Kidney (tissue), 14 donors: Measurements from ENCODE around the gene MAPRE2. TPM values are rescaled to one million over a fixed set of nuclear protein-coding genes. Genes with fewer than 3 reads are reported as not detected.

Source experiments
- DNase-seq, 5 donors: peaks; one replicate each; pipeline ENCODE4 v3.0.0-alpha.2; 2013 to 2020
- FAIRE-seq: peaks from 2 replicates; lab custom pipeline; 2012; peaks lifted over from hg19 to GRCh38; lab: Jason Lieb, UNC
- H3K27ac ChIP-seq, 2 donors: one replicate each; pipeline ENCODE4 v1.7.0; 2013; ENCODE audit warnings: low read depth in 2 of 2, low read length in 2 of 2, inconsistent platforms in 1 of 2
- H3K27me3 ChIP-seq: one replicate; pipeline ENCODE4 v1.7.1; 2013; ENCODE audit warnings: low read length, inconsistent platforms; ENCODE audit not compliant: control insufficient read depth, insufficient read depth
- H3K36me3 ChIP-seq, 3 donors: one replicate each; pipeline versions ENCODE4 v1.7.0 to v1.7.1; 2013; ENCODE audit warnings: low read length in 3 of 3, control low read depth in 1 of 3, inconsistent platforms in 1 of 3; ENCODE audit not compliant: insufficient read depth in 3 of 3, control insufficient read depth in 2 of 3
- H3K4me1 ChIP-seq, 3 donors: one replicate each; pipeline versions ENCODE4 v1.7.0 to v1.7.1; 2013; ENCODE audit warnings: low read length in 3 of 3, inconsistent platforms in 1 of 3, low read depth in 1 of 3; ENCODE audit not compliant: control insufficient read depth in 2 of 3, insufficient read depth in 2 of 3
- H3K4me3 ChIP-seq, 3 donors: one replicate each; pipeline versions ENCODE4 v1.7.0 to v1.8.1; 2013; ENCODE audit warnings: low read length in 3 of 3, control low read depth in 1 of 3, inconsistent platforms in 1 of 3
- H3K9ac ChIP-seq, 3 donors: one replicate each; pipeline versions ENCODE4 v1.7.0 to v1.7.1; 2013; ENCODE audit warnings: low read length in 3 of 3, control low read depth in 1 of 3, inconsistent platforms in 1 of 3
- H3K9me3 ChIP-seq, 3 donors: one replicate each; pipeline versions ENCODE4 v1.7.0 to v1.7.1; 2013; ENCODE audit warnings: low read length in 3 of 3, control low read depth in 1 of 3, inconsistent platforms in 1 of 3; ENCODE audit not compliant: control insufficient read depth in 2 of 3, insufficient read depth in 1 of 3
- intact Hi-C: fragments of 100-400 bp; cut with DNase I; formaldehyde crosslinking; loops from one replicate; pipeline ENCODE4 v1.11.1; 2022
- polyA plus RNA-seq: library from polyadenylated mRNA; stranded (reverse); fragments of 350-450 nt; fragmentation: Illumina TruSeq; extraction: RNeasy Lipid Tissue Mini Kit (QIAGEN cat#74804); gene quantifications from one replicate; pipeline ENCODE4 v1.2.3, GENCODE V29; 2014; ENCODE audit warnings: low read depth, low replicate concordance; ENCODE audit not compliant: insufficient read depth
- total RNA-seq: library from RNA; stranded (reverse); fragmentation: NEBNext Ultra II Directional; extraction: Animal tissue kit (Norgen Biotek cat#: 25700); gene quantifications from one replicate; pipeline ENCODE4 v1.2.1, GENCODE V29; 2021
- TF ChIP-seq, protein P1 (sequence below): IDR thresholded peaks from 3 replicates; pipeline ENCODE4 v1.5.1; 2012; ENCODE audit warnings: mild to moderate bottlenecking, moderate library complexity, borderline replicate concordance; ENCODE audit not compliant: insufficient read depth; ENCODE audit errors: extremely low read depth
- donor health status: control.
- donor health status: control.
- donor health status: control.
- donor health status: control.
- donor health status: control.
- donor health status: DM: yes; HTN: yes; CAD: no.
- donor health status: Normal renal cell carcinoma (clear cell type).

Gene MAPRE2
- total and polyA plus RNA-seq, 2 donors from 2014 or later, result 15.2 to 30.2 TPM

DNA sequence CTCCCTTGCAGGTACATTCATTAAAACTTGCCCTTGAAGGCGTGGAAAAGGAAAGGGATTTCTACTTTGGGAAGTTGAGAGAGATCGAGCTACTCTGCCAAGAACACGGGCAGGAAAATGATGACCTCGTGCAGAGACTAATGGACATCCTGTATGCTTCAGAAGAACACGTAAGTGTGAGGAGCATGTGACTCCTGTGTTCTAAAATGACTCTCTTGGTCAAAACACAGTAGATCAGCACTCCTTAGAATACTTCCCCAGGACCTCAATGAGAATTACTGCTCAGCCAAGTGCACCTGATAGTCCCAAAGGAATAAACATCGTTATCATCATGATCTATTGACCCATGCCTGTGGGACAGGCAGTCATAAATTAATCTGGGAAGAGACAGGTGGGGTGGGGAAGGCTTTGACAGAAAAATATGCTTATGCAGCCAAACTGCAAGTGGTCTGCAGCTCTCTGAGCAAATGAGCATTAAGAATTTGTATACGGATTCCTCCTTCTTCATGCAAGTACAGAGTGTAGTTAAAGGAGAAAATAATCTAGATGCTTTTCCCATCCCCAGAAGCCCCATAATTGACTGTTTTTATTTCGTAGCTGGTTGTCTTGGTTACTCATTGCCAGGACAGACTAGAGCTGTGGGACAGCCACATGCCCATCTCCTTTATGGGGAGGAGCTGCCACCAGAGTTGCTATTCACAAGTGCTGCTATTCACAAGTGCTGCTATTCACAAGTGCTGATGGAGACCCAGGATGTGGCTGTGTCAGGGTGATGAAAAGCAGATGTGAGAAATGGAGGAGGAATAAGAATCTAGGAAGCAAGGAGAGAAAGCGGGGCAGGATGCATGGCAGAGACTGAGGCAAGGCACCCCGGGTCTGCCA, 91.0 kb downstream of the MAPRE2 start:
- intact Hi-C loops, result no loop called here
- TF ChIP-seq, protein P1, sequence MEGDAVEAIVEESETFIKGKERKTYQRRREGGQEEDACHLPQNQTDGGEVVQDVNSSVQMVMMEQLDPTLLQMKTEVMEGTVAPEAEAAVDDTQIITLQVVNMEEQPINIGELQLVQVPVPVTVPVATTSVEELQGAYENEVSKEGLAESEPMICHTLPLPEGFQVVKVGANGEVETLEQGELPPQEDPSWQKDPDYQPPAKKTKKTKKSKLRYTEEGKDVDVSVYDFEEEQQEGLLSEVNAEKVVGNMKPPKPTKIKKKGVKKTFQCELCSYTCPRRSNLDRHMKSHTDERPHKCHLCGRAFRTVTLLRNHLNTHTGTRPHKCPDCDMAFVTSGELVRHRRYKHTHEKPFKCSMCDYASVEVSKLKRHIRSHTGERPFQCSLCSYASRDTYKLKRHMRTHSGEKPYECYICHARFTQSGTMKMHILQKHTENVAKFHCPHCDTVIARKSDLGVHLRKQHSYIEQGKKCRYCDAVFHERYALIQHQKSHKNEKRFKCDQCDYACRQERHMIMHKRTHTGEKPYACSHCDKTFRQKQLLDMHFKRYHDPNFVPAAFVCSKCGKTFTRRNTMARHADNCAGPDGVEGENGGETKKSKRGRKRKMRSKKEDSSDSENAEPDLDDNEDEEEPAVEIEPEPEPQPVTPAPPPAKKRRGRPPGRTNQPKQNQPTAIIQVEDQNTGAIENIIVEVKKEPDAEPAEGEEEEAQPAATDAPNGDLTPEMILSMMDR, result no peak
- no peak for DNase-seq
- Histone ChIP-seq H3K4me1 (peaks cover 0 to 5% (median 0%) of the 10 kb centered on the region in 3 donors), H3K36me3 (peaks cover 0 to 15% (median 5%) of the 10 kb centered on the region in 3 donors), H3K27ac (no peak overlapping the region), H3K9ac (no peak overlapping the region), H3K27me3 (no peaks in the 10 kb centered on the region), H3K9me3 (no peaks in the 10 kb centered on the region), H3K4me3 (no peak overlapping the region)
- FAIRE-seq, result no peak

DNA sequence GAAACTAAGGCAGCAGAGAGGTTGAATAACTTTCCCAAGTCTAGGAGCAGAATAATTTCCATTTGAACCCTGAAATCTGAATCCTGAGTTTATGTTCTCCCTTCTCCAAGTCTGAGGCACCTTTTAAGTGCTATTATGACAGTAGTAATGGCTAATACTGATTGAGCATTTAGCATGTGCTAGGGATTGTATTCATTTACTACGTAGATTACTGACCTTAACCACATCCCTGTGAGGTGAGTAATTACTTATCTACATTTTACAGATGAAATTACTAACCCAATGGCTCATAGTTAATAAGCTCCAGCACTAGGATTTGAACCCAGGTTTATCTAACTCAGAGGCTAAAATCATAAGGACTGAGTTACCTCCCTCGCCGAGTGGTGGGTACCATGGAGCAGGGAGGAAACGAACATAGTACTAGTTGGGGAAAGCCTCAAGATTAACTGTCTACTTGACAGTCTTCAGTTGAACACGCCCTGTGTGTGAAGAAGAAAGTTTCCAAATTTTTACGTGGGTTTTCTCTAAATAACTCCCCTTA, 93.0 kb downstream of the MAPRE2 start:
- TF ChIP-seq, protein P1, result no peak
- Histone ChIP-seq H3K9ac (no peak overlapping the region), H3K27me3 (no peaks in the 10 kb centered on the region), H3K9me3 (no peaks in the 10 kb centered on the region), H3K4me3 (no peak overlapping the region), H3K27ac (no peak overlapping the region), H3K36me3 (peaks cover 0 to 13% (median 5%) of the 10 kb centered on the region in 3 donors), H3K4me1 (peaks cover 0 to 8% (median 0%) of the 10 kb centered on the region in 3 donors)
- intact Hi-C loops, result no loop called here
- DNase-seq (no peak), FAIRE-seq (no peak)

DNA sequence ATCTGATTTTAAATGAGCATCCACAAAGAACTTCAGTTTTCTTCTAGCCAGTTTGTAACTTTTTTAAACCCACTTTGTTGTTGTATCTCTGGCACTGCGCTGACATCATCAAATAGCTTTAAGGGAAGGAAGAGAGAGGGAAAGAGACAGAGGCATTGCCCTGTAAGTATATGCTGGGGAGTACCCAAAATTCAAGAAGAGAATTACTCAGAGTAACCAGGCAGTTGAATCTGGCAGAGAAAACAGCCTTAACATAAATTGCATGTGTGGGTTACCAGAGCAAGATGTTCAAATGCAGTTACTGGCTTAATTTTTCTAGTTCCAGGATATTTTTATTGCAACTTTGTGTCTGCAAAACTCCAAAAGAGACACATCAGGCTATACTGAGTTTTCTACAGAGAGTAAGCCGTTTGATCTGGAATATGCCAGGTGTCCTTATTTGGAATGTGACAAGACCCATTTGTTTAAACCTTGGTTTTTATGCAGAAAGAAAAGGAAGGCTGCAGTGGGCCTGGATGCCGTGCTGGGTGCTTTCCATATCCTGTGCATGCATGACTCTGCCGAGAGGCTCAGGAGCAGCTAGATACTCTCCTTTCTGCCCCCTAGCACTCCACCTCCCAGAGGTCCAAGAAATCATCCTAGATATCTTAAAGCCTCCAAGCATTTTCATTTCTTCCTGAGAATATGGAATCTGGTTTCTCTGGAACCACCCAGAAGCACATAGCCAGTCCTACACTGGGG, 93.7 kb downstream of the MAPRE2 start:
- FAIRE-seq, result no peak
- intact Hi-C loops, result no loop called here
- TF ChIP-seq, protein P1, result no peak

More for the DNA sequence above, 93.7 kb downstream of the MAPRE2 start:
- Histone ChIP-seq H3K4me3 (no peak overlapping the region), H3K36me3 (peaks cover 0 to 12% (median 5%) of the 10 kb centered on the region in 3 donors), H3K27me3 (no peaks in the 10 kb centered on the region), H3K27ac (no peak overlapping the region), H3K9me3 (no peaks in the 10 kb centered on the region), H3K9ac (no peak overlapping the region), H3K4me1 (peaks cover 0 to 8% (median 0%) of the 10 kb centered on the region in 3 donors)
- DNase-seq, result no peak
